HepG2 (cell line): ENCODE results near the gene STK17A. TPM values are rescaled to one million over a fixed set of nuclear protein-coding genes. Genes with fewer than 3 reads are reported as not detected.
A peak's percentile ranks its signal among the peaks of the same experiment; 100 is the strongest.

ENCODE experiments used
- ADNP ChIP-seq: sonication (generic); formaldehyde crosslinking; IDR thresholded peaks from 2 replicates; pipeline ENCODE4 v1.4.0; 2020; ENCODE audit warnings: missing genetic modification reagents
- CCDC6 ChIP-seq: sonication (generic); formaldehyde crosslinking; IDR thresholded peaks from 2 replicates; pipeline ENCODE4 v1.8.1; 2022; ENCODE audit warnings: mild to moderate bottlenecking, missing genetic modification reagents, moderate library complexity
- E2F2 ChIP-seq: sonication (generic); formaldehyde crosslinking; IDR thresholded peaks from 2 replicates; pipeline ENCODE4 v1.4.0; 2020; ENCODE audit warnings: missing genetic modification reagents, borderline replicate concordance
- EP300 ChIP-seq, 3 experiments: sonication (generic) in 1 of 3; formaldehyde crosslinking in 1 of 3; IDR thresholded peaks; 2 replicates each; pipeline versions ENCODE4 v1.5.1 to v1.6.1; 2011 to 2020; ENCODE audit warnings: low read depth in 2 of 3, low read length in 2 of 3, borderline replicate concordance in 1 of 3, improper control_type of control experiment in 1 of 3, mild to moderate bottlenecking in 1 of 3, missing genetic modification reagents in 1 of 3, moderate library complexity in 1 of 3
- FOXM1 ChIP-seq: sonication (generic); formaldehyde crosslinking; IDR thresholded peaks from 2 replicates; pipeline ENCODE4 v1.5.0; 2020; ENCODE audit warnings: missing genetic modification reagents
- HES4 ChIP-seq: sonication (generic); formaldehyde crosslinking; IDR thresholded peaks from 2 replicates; pipeline ENCODE4 v1.9.0; 2021; ENCODE audit warnings: mild to moderate bottlenecking, missing genetic modification reagents, borderline replicate concordance
- HMGXB4 ChIP-seq, 2 experiments: sonication (generic) in 1 of 2; formaldehyde crosslinking in 1 of 2; IDR thresholded peaks; 2 replicates each; pipeline versions ENCODE4 v1.4.0 to v1.6.1; 2018 to 2020; ENCODE audit warnings: missing genetic modification reagents in 2 of 2, borderline replicate concordance in 1 of 2, low read depth in 1 of 2, mild to moderate bottlenecking in 1 of 2, missing biosample characterization in 1 of 2
- LCORL ChIP-seq, 2 experiments: fragments of 450-650 bp in 1 of 2; sonication (generic) in 1 of 2; formaldehyde crosslinking in 1 of 2; IDR thresholded peaks; 2 replicates each; pipeline versions ENCODE4 v1.5.0 to v1.6.1; 2017 to 2020; ENCODE audit warnings: antibody characterized with exemption in 1 of 2, missing genetic modification reagents in 1 of 2
- MAZ ChIP-seq, 2 experiments: sonication (generic) in 1 of 2; formaldehyde crosslinking in 1 of 2; IDR thresholded peaks; 2 replicates each; pipeline versions ENCODE4 v1.5.0 to v1.6.1; 2012 to 2020; ENCODE audit warnings: low read depth in 2 of 2, mild to moderate bottlenecking in 2 of 2, borderline replicate concordance in 1 of 2, improper control_type of control experiment in 1 of 2, low read length in 1 of 2, missing genetic modification reagents in 1 of 2, moderate library complexity in 1 of 2
- MED1 ChIP-seq: sonication (generic); formaldehyde crosslinking; IDR thresholded peaks from 2 replicates; pipeline ENCODE4 v1.4.0; 2020; ENCODE audit warnings: missing genetic modification reagents
- NCOA5 ChIP-seq: sonication (generic); formaldehyde crosslinking; IDR thresholded peaks from 2 replicates; pipeline ENCODE4 v1.4.0; 2020; ENCODE audit warnings: missing genetic modification reagents
- NFYB ChIP-seq: sonication (generic); formaldehyde crosslinking; IDR thresholded peaks from 2 replicates; pipeline ENCODE4 v1.4.0; 2020; ENCODE audit warnings: missing genetic modification reagents
- RARA ChIP-seq: IDR thresholded peaks from 2 replicates; pipeline ENCODE4 v1.6.1; 2016; ENCODE audit warnings: missing genetic modification reagents, missing compliant biosample characterization
- RBM39 ChIP-seq: fragments of 200-400 bp; formaldehyde crosslinking; IDR thresholded peaks from one replicate; pipeline ENCODE4 v1.6.1; 2018; ENCODE audit warnings: antibody characterized with exemption, mild to moderate bottlenecking, low read depth, low read length; ENCODE audit not compliant: poor library complexity, severe bottlenecking
- RXRB ChIP-seq: IDR thresholded peaks from 2 replicates; pipeline ENCODE4 v1.6.1; 2016; ENCODE audit warnings: borderline replicate concordance, missing genetic modification reagents, missing compliant biosample characterization
- THAP11 ChIP-seq: IDR thresholded peaks from 2 replicates; pipeline ENCODE4 v1.6.1; 2016; ENCODE audit warnings: missing biosample characterization, missing genetic modification reagents
- XRCC5 ChIP-seq: fragments of 200-400 bp; formaldehyde crosslinking; optimal IDR thresholded peaks from 2 replicates; pipeline ENCODE3; 2017; ENCODE audit warnings: mild to moderate bottlenecking, low read length
- ZFP91 ChIP-seq: sonication (generic); formaldehyde crosslinking; IDR thresholded peaks from 2 replicates; pipeline ENCODE4 v1.9.0; 2022; ENCODE audit warnings: missing genetic modification reagents, mild to moderate bottlenecking, borderline replicate concordance
- ZIK1 ChIP-seq: sonication (generic); formaldehyde crosslinking; IDR thresholded peaks from 2 replicates; pipeline ENCODE4 v1.5.0; 2020; ENCODE audit warnings: mild to moderate bottlenecking, low read depth, missing genetic modification reagents, borderline replicate concordance
- ZNF367 ChIP-seq: sonication (generic); formaldehyde crosslinking; IDR thresholded peaks from 2 replicates; pipeline ENCODE4 v1.4.0; 2020; ENCODE audit warnings: missing genetic modification reagents, borderline replicate concordance
- ZNF501 ChIP-seq: sonication (generic); formaldehyde crosslinking; IDR thresholded peaks from 2 replicates; pipeline ENCODE4 v1.5.1; 2020; ENCODE audit warnings: mild to moderate bottlenecking, moderate library complexity, missing genetic modification reagents
- ZNF850 ChIP-seq: sonication (generic); formaldehyde crosslinking; conservative IDR thresholded peaks from 2 replicates; pipeline ENCODE4 v1.9.0; 2021; ENCODE audit warnings: mild to moderate bottlenecking, missing genetic modification reagents
- polyA plus RNA-seq, 8 experiments: library from polyadenylated mRNA; depleted of rRNA in 3 of 8; stranded (reverse) in 7 of 8; unstranded in 1 of 8; fragments of >200 nt; fragmentation: Illumina TruSeq in 4 of 8; extraction: Trizol in 4 of 8; gene quantifications; 2 replicates each; pipeline versions ENCODE4 v1.2.1 to v1.2.3, GENCODE V29; 2011 to 2016; ENCODE audit warnings: low read depth in 4 of 8, missing spikeins in 1 of 8, mixed read lengths in 1 of 8; ENCODE audit not compliant: insufficient read depth in 1 of 8
- total RNA-seq, 5 experiments: library from RNA; depleted of rRNA; stranded (reverse); fragments of >200 nt; fragmentation: Illumina TruSeq; extraction: Trizol; gene quantifications; 2 replicates each; pipeline ENCODE4 v1.2.3, GENCODE V29; 2016; ENCODE audit warnings: low read depth in 1 of 5

The STK17A gene
- total and polyA plus RNA-seq, 2 of the 13 experiments (the other 11 are each of a cell fraction or from before 2014, with no cell fraction given): 18.6 to 24.3 TPM

- TF ChIP-seq XRCC5 (peak; percentile 92), EP300 (IDR thresholded peaks at IDR 0.05; ENCODE audit: low read depth in 2 of 2, low read length in 2 of 2) (0 out of 4 replicates have a peak, but pooled peaks of 1 of the 2 experiments have one; percentile 13), EP300 (CRISPR knock-in tag; IDR thresholded peaks at IDR 0.05; ENCODE audit: borderline replicate concordance) (no peak), E2F2 (CRISPR knock-in tag) (0 out of 2 replicates have a peak, but pooled peaks have one; percentile 40), RXRB (peak; percentile 60), NFYB (CRISPR knock-in tag) (no peak), HMGXB4 (CRISPR knock-in tag; IDR thresholded peaks at IDR 0.05; ENCODE audit: borderline replicate concordance in 1 of 2, low read depth in 1 of 2) (peak; percentile 90 to 98), ZNF501 (CRISPR knock-in tag) (peak; percentile 82), LCORL (IDR thresholded peaks at IDR 0.05) (no peak), LCORL (CRISPR knock-in tag; IDR thresholded peaks at IDR 0.05) (peak; percentile 77), CCDC6 (peak; percentile 8; the same call in 1 of the 2 replicates), ZNF850 (CRISPR knock-in tag) (no peak), ZIK1 (CRISPR knock-in tag) (peak; percentile 36; the same call in 1 of the 2 replicates), RBM39 (peak; percentile 22), THAP11 (CRISPR knock-in tag) (peak; percentile 40), ZFP91 (no peak; the same call in 1 of the 2 replicates), NCOA5 (CRISPR knock-in tag) (no peak), RARA (CRISPR knock-in tag) (peak; percentile 26; the same call in 1 of the 2 replicates), HES4 (CRISPR knock-in tag) (0 out of 2 replicates have a peak, but pooled peaks have one; percentile 32), MED1 (CRISPR knock-in tag) (peak; percentile 60), ZNF367 (CRISPR knock-in tag) (no peak), MAZ (IDR thresholded peaks at IDR 0.05; ENCODE audit: borderline replicate concordance, low read depth, low read length) (peak; percentile 54; the same call in 1 of the 2 replicates), MAZ (CRISPR knock-in tag; IDR thresholded peaks at IDR 0.05; ENCODE audit: low read depth) (peak; percentile 81; the same call in 1 of the 2 replicates), ADNP (CRISPR knock-in tag) (no peak), FOXM1 (0 out of 2 replicates have a peak, but pooled peaks have one; percentile 21)
Observed at GRCh38 chr7:43582503-43583423, at the start of gene STK17A (continued).
